Adipocyte (in vitro differentiated cells): Measurements from ENCODE around the gene EIF2AK3.

Experiments used
- DNase-seq: peaks from one replicate; pipeline ENCODE4 v3.0.0-alpha.2; 2015; ENCODE audit warnings: low read depth
- H3K27me3 ChIP-seq: replicated peaks from 2 replicates; pipeline ENCODE4 v1.7.0; 2013; ENCODE audit warnings: mild to moderate bottlenecking, low read length, moderate library complexity; ENCODE audit not compliant: control insufficient read depth, insufficient read depth
- H3K36me3 ChIP-seq: 2 replicates; pipeline ENCODE4 v1.7.0; 2013; ENCODE audit warnings: low read length, mild to moderate bottlenecking, moderate library complexity; ENCODE audit not compliant: control insufficient read depth, insufficient read depth, severe bottlenecking
- H3K4me1 ChIP-seq: 2 replicates; pipeline ENCODE4 v1.7.0; 2013; ENCODE audit warnings: mild to moderate bottlenecking, low read length, moderate library complexity; ENCODE audit not compliant: control insufficient read depth, insufficient read depth
- H3K4me3 ChIP-seq: 2 replicates; pipeline ENCODE4 v1.7.0; 2013; ENCODE audit warnings: mild to moderate bottlenecking, low read length, moderate library complexity
- H3K9ac ChIP-seq: 2 replicates; pipeline ENCODE4 v1.7.0; 2013; ENCODE audit warnings: mild to moderate bottlenecking, low read length, moderate library complexity
- H3K9me3 ChIP-seq: 2 replicates; pipeline ENCODE4 v1.7.0; 2013; ENCODE audit warnings: mild to moderate bottlenecking, low read length, moderate library complexity; ENCODE audit not compliant: control insufficient read depth

Gene EIF2AK3

GRCh38 chr2:88613921-88614320, 13.3 kb downstream of the EIF2AK3 start:
- H3K9me3 ChIP-seq = no peaks in the 10 kb centered on the region
- no peak overlapping the region for H3K9ac ChIP-seq
- no peak for DNase-seq
- peaks cover 9% of the 10 kb centered on the region for H3K36me3 ChIP-seq
- no peak overlapping the region for H3K4me3 ChIP-seq
- H3K4me1 ChIP-seq = peaks cover 24% of the 10 kb centered on the region
- no peaks in the 10 kb centered on the region for H3K27me3 ChIP-seq

- H3K27me3 ChIP-seq = no peaks in the 10 kb centered on the region
- no peaks in the 10 kb centered on the region for H3K9me3 ChIP-seq
- no peak overlapping the region for H3K9ac ChIP-seq
- no peak overlapping the region for H3K4me3 ChIP-seq
- no peak for DNase-seq
- H3K4me1 ChIP-seq = peaks cover 11% of the 10 kb centered on the region
- H3K36me3 ChIP-seq = peaks cover 9% of the 10 kb centered on the region
Observed at GRCh38 chr2:88608184-88608583, 19.1 kb downstream of the EIF2AK3 start.

- no peak for DNase-seq
- no peaks in the 10 kb centered on the region for H3K27me3 ChIP-seq
- no peak overlapping the region for H3K9ac ChIP-seq
- H3K4me1 ChIP-seq = peaks cover 19% of the 10 kb centered on the region
- H3K36me3 ChIP-seq = peaks cover 4% of the 10 kb centered on the region
- H3K4me3 ChIP-seq = no peak overlapping the region
- H3K9me3 ChIP-seq = no peaks in the 10 kb centered on the region
Observed at GRCh38 chr2:88607416-88607815, 19.8 kb downstream of the EIF2AK3 start.

GRCh38 chr2:88606371-88607030, 20.8 kb downstream of the EIF2AK3 start:
- Histone ChIP-seq H3K4me1 (peaks cover 27% of the 10 kb centered on the region), H3K9ac (no peak overlapping the region), H3K36me3 (no peaks in the 10 kb centered on the region), H3K27me3 (no peaks in the 10 kb centered on the region), H3K9me3 (no peaks in the 10 kb centered on the region), H3K4me3 (no peak overlapping the region)
- no peak for DNase-seq

GRCh38 chr2:88603146-88603545, 24.1 kb downstream of the EIF2AK3 start:
- no peaks in the 10 kb centered on the region for H3K9me3 ChIP-seq
- H3K27me3 ChIP-seq = no peaks in the 10 kb centered on the region
- no peak overlapping the region for H3K9ac ChIP-seq
- peak overlapping the region; percentile 10 for H3K4me3 ChIP-seq
- DNase-seq = no peak
- H3K36me3 ChIP-seq = no peaks in the 10 kb centered on the region
- H3K4me1 ChIP-seq = peaks cover 45% of the 10 kb centered on the region

- peak overlapping the region; percentile 1 for H3K4me3 ChIP-seq
- no peaks in the 10 kb centered on the region for H3K27me3 ChIP-seq
- no peaks in the 10 kb centered on the region for H3K36me3 ChIP-seq
- no peak for DNase-seq
- peaks cover 45% of the 10 kb centered on the region for H3K4me1 ChIP-seq
- H3K9ac ChIP-seq = peak overlapping the region; percentile 47
- H3K9me3 ChIP-seq = no peaks in the 10 kb centered on the region
Observed at GRCh38 chr2:88602022-88602421, 25.2 kb downstream of the EIF2AK3 start.

GRCh38 chr2:88601286-88601685, 26.0 kb downstream of the EIF2AK3 start:
- no peaks in the 10 kb centered on the region for H3K9me3 ChIP-seq
- H3K36me3 ChIP-seq = no peaks in the 10 kb centered on the region
- DNase-seq = no peak
- no peaks in the 10 kb centered on the region for H3K27me3 ChIP-seq
- H3K4me1 ChIP-seq = peaks cover 45% of the 10 kb centered on the region
- H3K4me3 ChIP-seq = peak overlapping the region; percentile 21
- no peak overlapping the region for H3K9ac ChIP-seq

- Histone ChIP-seq H3K27me3 (no peaks in the 10 kb centered on the region), H3K4me1 (peaks cover 45% of the 10 kb centered on the region), H3K36me3 (no peaks in the 10 kb centered on the region), H3K9me3 (no peaks in the 10 kb centered on the region), H3K9ac (peak overlapping the region; percentile 32), H3K4me3 (peak overlapping the region; percentile 55)
- peak; percentile 87 for DNase-seq
Observed at GRCh38 chr2:88600038-88600465, 27.2 kb downstream of the EIF2AK3 start.

- Histone ChIP-seq H3K9ac (no peak overlapping the region), H3K27me3 (no peaks in the 10 kb centered on the region), H3K36me3 (no peaks in the 10 kb centered on the region), H3K4me1 (peaks cover 45% of the 10 kb centered on the region), H3K9me3 (no peaks in the 10 kb centered on the region), H3K4me3 (peak overlapping the region; percentile 55)
- no peak for DNase-seq
Observed at GRCh38 chr2:88599527-88599926, 27.7 kb downstream of the EIF2AK3 start.

GRCh38 chr2:88597168-88597567, 30.1 kb downstream of the EIF2AK3 start:
- H3K4me1 ChIP-seq = peaks cover 30% of the 10 kb centered on the region
- peaks cover 17% of the 10 kb centered on the region for H3K36me3 ChIP-seq
- H3K27me3 ChIP-seq = no peaks in the 10 kb centered on the region
- DNase-seq = no peak
- no peak overlapping the region for H3K9ac ChIP-seq
- H3K9me3 ChIP-seq = no peaks in the 10 kb centered on the region
- H3K4me3 ChIP-seq = no peak overlapping the region

- Histone ChIP-seq H3K4me3 (no peak overlapping the region), H3K36me3 (peaks cover 17% of the 10 kb centered on the region), H3K9me3 (no peaks in the 10 kb centered on the region), H3K9ac (no peak overlapping the region), H3K27me3 (no peaks in the 10 kb centered on the region), H3K4me1 (peaks cover 22% of the 10 kb centered on the region)
- no peak for DNase-seq
Observed at GRCh38 chr2:88596141-88596830, 31.0 kb downstream of the EIF2AK3 start.
